ENCODE results near the gene LGALS3BP. TPM values are rescaled to one million over a fixed set of nuclear protein-coding genes. Genes with fewer than 3 reads are reported as not detected.

LGALS3BP gene, protein sequence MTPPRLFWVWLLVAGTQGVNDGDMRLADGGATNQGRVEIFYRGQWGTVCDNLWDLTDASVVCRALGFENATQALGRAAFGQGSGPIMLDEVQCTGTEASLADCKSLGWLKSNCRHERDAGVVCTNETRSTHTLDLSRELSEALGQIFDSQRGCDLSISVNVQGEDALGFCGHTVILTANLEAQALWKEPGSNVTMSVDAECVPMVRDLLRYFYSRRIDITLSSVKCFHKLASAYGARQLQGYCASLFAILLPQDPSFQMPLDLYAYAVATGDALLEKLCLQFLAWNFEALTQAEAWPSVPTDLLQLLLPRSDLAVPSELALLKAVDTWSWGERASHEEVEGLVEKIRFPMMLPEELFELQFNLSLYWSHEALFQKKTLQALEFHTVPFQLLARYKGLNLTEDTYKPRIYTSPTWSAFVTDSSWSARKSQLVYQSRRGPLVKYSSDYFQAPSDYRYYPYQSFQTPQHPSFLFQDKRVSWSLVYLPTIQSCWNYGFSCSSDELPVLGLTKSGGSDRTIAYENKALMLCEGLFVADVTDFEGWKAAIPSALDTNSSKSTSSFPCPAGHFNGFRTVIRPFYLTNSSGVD
- 10 to 100 TPM; 64.4 to 71.2 TPM for total RNA-seq

GRCh38 chr17:78979780-78980623 lies at the start of gene LGALS3BP:
Gene LGALS3BP, minus strand, starts transcription at chr17:78979923. Its CDS starts 2,732 bp downstream, at chr17:78977191.
- CTCF ChIA-PET, result interaction anchor here (0.7 to 2.0 kb wide), 3 partner anchors 8 to 628 kb away, joined by 3 to 5 read pairs (median 3); no protein-coding TSS in a partner anchor
- peaks cover 13% of the 10 kb centered on the region for H3K4me1 Mint-ChIP-seq
- ATAC-seq, result peak; percentile 82
- peaks cover 4% of the 10 kb centered on the region for H3K36me3 Mint-ChIP-seq (ENCODE audit: low read depth)
- DNase-seq, result peak; percentile 54
- peak within 1 kb of the TSS; percentile 74 for H3K27ac Mint-ChIP-seq
- H3K4me3 Mint-ChIP-seq, result peak within 1 kb of the TSS; percentile 68
- intact Hi-C loops (cut with DNase I, micrococcal nuclease), result loop anchor here in 1 of 2 experiments (10.0 kb wide), 1 partner anchor 485 kb away; no protein-coding TSS in a partner anchor
- POLR2A ChIA-PET, result interaction anchor here (0.8 kb wide), 1 partner anchor 29 kb away, joined by 5 read pairs; the partner anchor contains the start of gene CANT1
- H3K27me3 Mint-ChIP-seq, result no peaks in the 10 kb centered on the region
- H3K9me3 Mint-ChIP-seq (ENCODE audit: low read depth), result no peaks in the 10 kb centered on the region

- POLR2A ChIA-PET, result no interaction called here
- H3K4me1 Mint-ChIP-seq, result peaks cover 3% of the 10 kb centered on the region
- no peak overlapping the region for H3K4me3 Mint-ChIP-seq
- H3K9me3 Mint-ChIP-seq (ENCODE audit: low read depth), result no peaks in the 10 kb centered on the region
- no peak overlapping the region for H3K27ac Mint-ChIP-seq
- DNase-seq (no peak), ATAC-seq (no peak)
- H3K27me3 Mint-ChIP-seq, result peaks cover 20% of the 10 kb centered on the region
- CTCF ChIA-PET, result interaction anchor here (0.6 to 0.7 kb wide), 2 partner anchors 163 to 1451 kb away, joined by 3 read pairs; no protein-coding TSS in a partner anchor
- intact Hi-C loops (cut with DNase I, micrococcal nuclease), result no loop called here
- no peaks in the 10 kb centered on the region for H3K36me3 Mint-ChIP-seq (ENCODE audit: low read depth)
These were observed 49.0 kb upstream of the LGALS3BP start for GRCh38 chr17:79028496-79029326.

- H3K27ac Mint-ChIP-seq, result no peak overlapping the region
- intact Hi-C loops (cut with DNase I, micrococcal nuclease), result no loop called here
- no peak overlapping the region for H3K4me3 Mint-ChIP-seq
- peaks cover 3% of the 10 kb centered on the region for H3K4me1 Mint-ChIP-seq
- peaks cover 25% of the 10 kb centered on the region for H3K27me3 Mint-ChIP-seq
- POLR2A ChIA-PET, result no interaction called here
- H3K36me3 Mint-ChIP-seq (ENCODE audit: low read depth), result no peaks in the 10 kb centered on the region
- no peak for DNase-seq
- ATAC-seq, result no peak
- H3K9me3 Mint-ChIP-seq (ENCODE audit: low read depth), result no peaks in the 10 kb centered on the region
- CTCF ChIA-PET, result no interaction called here
These were observed 48.3 kb upstream of the LGALS3BP start for GRCh38 chr17:79027925-79028491.

- intact Hi-C loops (cut with DNase I, micrococcal nuclease), result no loop called here
- ATAC-seq (no peak), DNase-seq (no peak)
- Mint-ChIP-seq H3K9me3 (ENCODE audit: low read depth) (no peaks in the 10 kb centered on the region), H3K27me3 (peaks cover 29% of the 10 kb centered on the region), H3K36me3 (ENCODE audit: low read depth) (no peaks in the 10 kb centered on the region), H3K4me1 (peaks cover 3% of the 10 kb centered on the region), H3K4me3 (no peak overlapping the region), H3K27ac (no peak overlapping the region)
- POLR2A ChIA-PET, result no interaction called here
- CTCF ChIA-PET, result interaction anchor here (0.9 kb wide), 1 partner anchor 14 kb away, joined by 3 read pairs; no protein-coding TSS in a partner anchor
These were observed 47.7 kb upstream of the LGALS3BP start for GRCh38 chr17:79027274-79027924.

DNA sequence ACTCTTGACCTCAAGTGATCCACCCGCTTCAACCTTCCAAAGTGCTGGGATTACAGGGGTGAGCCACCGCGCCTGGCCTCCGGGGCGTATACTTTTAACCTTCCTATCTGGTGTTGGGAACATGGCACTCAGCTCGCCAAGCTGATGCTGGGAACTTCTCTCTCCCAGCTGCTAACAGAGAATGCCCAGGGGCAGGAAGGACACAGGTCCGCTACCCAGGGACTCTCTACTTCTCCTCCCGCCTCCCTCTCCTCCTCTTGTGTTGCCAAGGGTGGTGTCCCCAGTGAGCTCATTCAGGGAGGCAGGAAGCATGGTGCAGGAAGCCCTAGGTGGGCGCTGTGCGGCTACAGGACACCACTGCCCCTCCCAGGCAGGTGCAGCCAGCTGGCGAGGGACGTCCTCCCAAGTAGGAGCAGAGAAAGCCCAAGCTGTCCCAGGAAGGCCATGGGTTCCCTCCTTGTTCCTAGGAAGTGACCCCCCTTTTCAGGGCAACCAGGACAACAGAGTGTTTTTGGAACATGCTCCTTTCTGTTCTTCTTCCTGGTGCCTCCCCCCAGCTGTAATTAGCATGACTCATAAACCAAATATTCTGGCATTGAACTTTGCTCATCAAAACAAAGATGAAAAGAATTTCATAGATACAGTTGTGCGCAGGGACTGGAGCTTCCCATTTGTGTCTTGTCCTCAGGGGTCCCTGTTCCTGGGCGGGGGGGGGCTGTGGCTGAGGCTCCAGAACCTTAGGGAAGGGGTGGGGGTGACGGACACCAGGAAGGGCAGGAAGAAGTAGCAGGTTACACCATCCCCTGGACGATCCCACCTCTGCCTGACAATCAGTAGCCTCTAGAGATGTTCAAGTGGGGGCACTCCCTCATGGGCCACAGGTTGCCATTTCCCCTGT lies 46.9 kb upstream of the LGALS3BP start:
- no peak for DNase-seq
- no peak overlapping the region for H3K27ac Mint-ChIP-seq
- H3K4me1 Mint-ChIP-seq, result peaks cover 3% of the 10 kb centered on the region
- ATAC-seq, result no peak
- H3K4me3 Mint-ChIP-seq, result no peak overlapping the region
- H3K27me3 Mint-ChIP-seq, result peaks cover 31% of the 10 kb centered on the region
- POLR2A ChIA-PET, result no interaction called here
- no peaks in the 10 kb centered on the region for H3K36me3 Mint-ChIP-seq (ENCODE audit: low read depth)
- no peaks in the 10 kb centered on the region for H3K9me3 Mint-ChIP-seq (ENCODE audit: low read depth)
- intact Hi-C loops (cut with DNase I, micrococcal nuclease), result no loop called here
- CTCF ChIA-PET, result interaction anchor here (0.9 to 1.4 kb wide), 2 partner anchors 13 to 16 kb away, joined by 3 to 4 read pairs; no protein-coding TSS in a partner anchor

DNA sequence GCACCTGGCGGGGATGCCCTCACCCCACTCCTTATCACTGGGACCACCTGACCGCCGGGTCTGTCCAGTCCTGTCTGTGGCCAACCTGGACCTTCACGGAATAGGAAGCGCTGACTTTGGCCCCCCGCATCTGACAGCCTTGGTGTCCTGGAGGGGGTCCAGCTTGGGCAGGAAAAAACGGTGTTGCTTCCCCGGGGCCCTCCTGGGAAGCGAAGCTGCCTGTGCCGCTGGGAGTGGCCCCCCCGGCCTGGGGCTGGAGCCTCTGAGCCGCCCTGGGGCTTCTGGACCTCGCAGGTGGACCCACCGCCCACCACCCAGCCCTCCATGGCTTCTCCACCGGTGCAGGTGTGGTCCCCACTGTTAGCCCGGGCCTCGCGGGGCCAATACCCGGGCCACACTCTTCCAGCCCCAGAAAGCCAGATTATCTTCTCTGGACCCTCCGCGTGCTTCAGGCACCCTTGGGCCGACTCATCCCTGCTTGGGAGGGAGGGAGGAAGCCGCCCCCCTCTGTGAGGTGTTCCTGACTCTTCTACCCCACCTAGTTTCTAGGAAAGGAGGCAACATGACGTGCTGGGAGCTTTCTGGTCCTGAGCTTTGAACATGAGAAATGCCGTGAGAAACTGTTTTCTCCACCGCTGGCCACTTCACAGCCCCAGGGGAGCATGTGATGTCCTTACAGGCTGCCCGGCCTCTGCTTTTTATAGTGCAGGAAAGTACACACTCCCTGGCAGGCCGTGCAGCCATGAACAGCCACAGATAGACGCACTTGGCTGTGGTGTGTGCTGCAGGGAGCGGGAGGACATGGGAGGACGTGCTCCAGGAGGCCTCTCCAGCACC lies 45.4 kb upstream of the LGALS3BP start:
- intact Hi-C loops (cut with DNase I, micrococcal nuclease), result no loop called here
- Mint-ChIP-seq H3K36me3 (ENCODE audit: low read depth) (no peaks in the 10 kb centered on the region), H3K4me1 (peaks cover 3% of the 10 kb centered on the region), H3K27me3 (peaks cover 34% of the 10 kb centered on the region), H3K4me3 (peak overlapping the region; percentile 71), H3K9me3 (ENCODE audit: low read depth) (no peaks in the 10 kb centered on the region), H3K27ac (no peak overlapping the region)
- DNase-seq, result no peak
- CTCF ChIA-PET, result interaction anchor here (1.4 kb wide), 1 partner anchor 17 kb away, joined by 4 read pairs; no protein-coding TSS in a partner anchor
- ATAC-seq, result no peak
- POLR2A ChIA-PET, result no interaction called here

DNA sequence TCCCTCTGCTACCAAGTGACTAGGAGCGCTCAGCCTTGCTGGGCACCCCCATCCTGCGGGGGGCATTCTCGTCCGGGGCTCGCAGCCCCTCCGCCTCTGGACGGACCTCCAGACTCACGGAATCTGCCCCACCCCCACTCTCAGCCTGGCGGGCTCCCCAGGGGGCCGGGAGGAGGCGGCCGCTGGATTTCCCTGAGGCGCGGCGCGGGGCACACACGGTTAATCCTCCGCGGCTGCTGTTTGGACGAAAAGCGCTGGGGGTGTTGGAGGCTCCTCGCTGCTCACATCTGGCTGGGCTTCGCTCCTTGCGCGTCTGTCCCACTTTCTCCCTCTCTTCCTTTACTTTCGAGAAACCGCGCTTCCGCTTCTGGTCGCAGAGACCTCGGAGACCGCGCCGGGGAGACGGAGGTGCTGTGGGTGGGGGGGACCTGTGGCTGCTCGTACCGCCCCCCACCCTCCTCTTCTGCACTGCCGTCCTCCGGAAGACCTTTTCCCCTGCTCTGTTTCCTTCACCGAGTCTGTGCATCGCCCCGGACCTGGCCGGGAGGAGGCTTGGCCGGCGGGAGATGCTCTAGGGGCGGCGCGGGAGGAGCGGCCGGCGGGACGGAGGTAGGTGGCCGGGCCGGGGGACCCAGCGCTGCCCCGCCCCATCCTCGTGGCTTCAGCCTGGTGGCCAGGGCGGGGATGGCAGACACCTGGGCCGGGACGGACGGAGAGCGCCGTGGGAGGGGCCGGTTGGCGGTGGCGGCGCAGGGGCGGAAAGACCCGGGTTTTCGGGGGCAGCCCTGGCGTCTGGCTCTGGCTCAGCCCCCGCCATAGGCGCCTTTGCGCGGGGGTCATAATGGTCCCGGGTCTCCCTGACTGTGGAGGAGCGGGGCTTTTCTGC lies 44.4 kb upstream of the LGALS3BP start, which contains the start of gene C1QTNF1:
C1QTNF1 (plus strand) TSS at position 284 of the 886 bp plus-strand sequence. CDS start 19,800 bp downstream, outside the sequence.
- ChIA-PET POLR2A (no interaction called here), CTCF (interaction anchor here (0.6 kb wide), 1 partner anchor 9 kb away, joined by 3 read pairs; no protein-coding TSS in a partner anchor)
- DNase-seq, result peak; percentile 56
- peaks cover 34% of the 10 kb centered on the region for H3K27me3 Mint-ChIP-seq
- no peaks in the 10 kb centered on the region for H3K36me3 Mint-ChIP-seq (ENCODE audit: low read depth)
- H3K4me3 Mint-ChIP-seq, result peak within 1 kb of the TSS; percentile 71
- ATAC-seq, result peak; percentile 75
- intact Hi-C loops (cut with DNase I, micrococcal nuclease), result no loop called here
- H3K27ac Mint-ChIP-seq, result peak within 1 kb of the TSS; percentile 19
- no peaks in the 10 kb centered on the region for H3K9me3 Mint-ChIP-seq (ENCODE audit: low read depth)
- H3K4me1 Mint-ChIP-seq, result peaks cover 3% of the 10 kb centered on the region

GRCh38 chr17:79023180-79023705 lies 43.5 kb upstream of the LGALS3BP start:
- intact Hi-C loops (cut with DNase I, micrococcal nuclease), result no loop called here
- Mint-ChIP-seq H3K27me3 (peaks cover 35% of the 10 kb centered on the region), H3K4me3 (peak overlapping the region; percentile 71), H3K4me1 (peaks cover 3% of the 10 kb centered on the region), H3K27ac (no peak overlapping the region), H3K9me3 (ENCODE audit: low read depth) (no peaks in the 10 kb centered on the region), H3K36me3 (ENCODE audit: low read depth) (no peaks in the 10 kb centered on the region)
- CTCF ChIA-PET, result interaction anchor here (0.6 to 0.9 kb wide), 4 partner anchors 8 to 1536 kb away, joined by 3 to 5 read pairs (median 3); no protein-coding TSS in a partner anchor
- POLR2A ChIA-PET, result no interaction called here
- no peak for DNase-seq
- no peak for ATAC-seq
